OCI-LY3 (cell line): ENCODE data around the gene KANK4.

Experiments used
- EZH2phosphoT487 ChIP-seq: fragments of 200-600 bp; shearing (Covaris generic); IDR thresholded peaks from 2 replicates; pipeline ENCODE4 v1.6.1; 2018; ENCODE audit warnings: antibody characterized with exemption, mixed run types, low read depth
- TF ChIP-seq, protein P1 (sequence below): fragments of 200-600, 300-600 bp; sonication (generic); IDR thresholded peaks from 2 replicates; pipeline ENCODE4 v1.5.1; 2014; ENCODE audit warnings: antibody characterized with exemption, low read length, low read depth

DNA sequence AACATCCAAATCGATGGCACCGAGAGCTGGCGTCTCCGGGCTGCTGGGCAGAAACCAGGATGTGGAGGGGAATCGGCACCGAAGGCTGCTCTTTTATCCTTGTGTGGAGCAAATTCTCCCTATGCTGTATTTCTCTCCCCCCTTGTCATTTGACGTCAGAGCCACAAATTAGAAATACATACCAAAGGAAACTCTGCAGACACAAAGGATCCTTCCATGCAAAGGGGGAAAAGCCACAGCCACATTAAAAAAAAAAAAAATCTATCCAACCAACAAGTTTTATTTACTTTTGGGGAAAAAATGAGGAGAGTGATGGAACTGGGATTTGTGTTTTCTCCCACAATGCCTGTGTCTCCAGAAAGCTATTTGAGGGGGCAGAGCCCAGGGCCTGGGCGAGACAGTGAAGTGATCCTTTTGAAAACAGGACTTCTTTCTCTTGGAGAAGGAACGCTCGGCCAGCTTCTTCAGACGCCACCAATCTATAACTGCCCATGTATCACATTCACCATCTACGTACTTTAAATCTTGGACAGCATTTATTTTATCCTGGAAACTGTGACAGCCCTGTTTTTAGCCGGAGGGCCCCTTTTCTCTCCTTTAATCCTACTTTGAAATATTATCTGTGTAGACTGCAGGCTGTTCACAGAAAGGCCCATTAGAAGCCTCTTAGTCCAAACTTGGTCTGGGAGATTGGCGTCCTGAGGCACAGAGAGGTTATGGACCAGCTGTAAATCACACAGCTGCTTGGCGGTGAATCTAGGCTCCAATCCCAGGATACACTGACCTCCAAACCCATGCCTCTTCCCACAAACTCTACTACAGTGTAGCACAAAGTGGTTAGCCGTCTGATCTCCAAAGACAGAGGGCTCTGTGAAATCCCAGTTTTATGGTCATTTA is 4.5 kb downstream of the KANK4 start:
- TF ChIP-seq, protein P1, sequence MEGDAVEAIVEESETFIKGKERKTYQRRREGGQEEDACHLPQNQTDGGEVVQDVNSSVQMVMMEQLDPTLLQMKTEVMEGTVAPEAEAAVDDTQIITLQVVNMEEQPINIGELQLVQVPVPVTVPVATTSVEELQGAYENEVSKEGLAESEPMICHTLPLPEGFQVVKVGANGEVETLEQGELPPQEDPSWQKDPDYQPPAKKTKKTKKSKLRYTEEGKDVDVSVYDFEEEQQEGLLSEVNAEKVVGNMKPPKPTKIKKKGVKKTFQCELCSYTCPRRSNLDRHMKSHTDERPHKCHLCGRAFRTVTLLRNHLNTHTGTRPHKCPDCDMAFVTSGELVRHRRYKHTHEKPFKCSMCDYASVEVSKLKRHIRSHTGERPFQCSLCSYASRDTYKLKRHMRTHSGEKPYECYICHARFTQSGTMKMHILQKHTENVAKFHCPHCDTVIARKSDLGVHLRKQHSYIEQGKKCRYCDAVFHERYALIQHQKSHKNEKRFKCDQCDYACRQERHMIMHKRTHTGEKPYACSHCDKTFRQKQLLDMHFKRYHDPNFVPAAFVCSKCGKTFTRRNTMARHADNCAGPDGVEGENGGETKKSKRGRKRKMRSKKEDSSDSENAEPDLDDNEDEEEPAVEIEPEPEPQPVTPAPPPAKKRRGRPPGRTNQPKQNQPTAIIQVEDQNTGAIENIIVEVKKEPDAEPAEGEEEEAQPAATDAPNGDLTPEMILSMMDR = no peak
- TF ChIP-seq EZH2phosphoT487 = no peak
